ENCODE data around the gene USP40. TPM values are rescaled to one million over a fixed set of nuclear protein-coding genes. Genes with fewer than 3 reads are reported as not detected.

USP40 gene
- total and polyA plus RNA-seq, 10 of the 15 experiments (the other 5 are each of a cell fraction or from before 2014, with no cell fraction given) = 3.4 to 20.8 (median 15.2) TPM

GRCh38 chr2:233498126-233498525 is 68.5 kb downstream of the USP40 start:
- CTCF ChIA-PET = interaction anchor here (0.7 to 1.3 kb wide), 3 partner anchors 12 to 49 kb away, joined by 3 to 4 read pairs (median 3); no protein-coding TSS in a partner anchor
- Histone ChIP-seq H3K36me3 (ENCODE audit: control insufficient read depth in 2 of 2, insufficient read depth in 2 of 2, low read length in 1 of 2) (peaks cover 0 to 5% of the 10 kb centered on the region in 2 experiments; a peak in 1 of 4 replicates), H3K4me3 (no peak overlapping the region), H2AFZ (ENCODE audit: control insufficient read depth, low read depth, low read length) (no peak overlapping the region), H3K4me2 (ENCODE audit: control insufficient read depth, insufficient read depth) (no peak overlapping the region), H3K9me3 (replicated peaks; ENCODE audit: control insufficient read depth, insufficient read depth, low read length) (peaks cover 11% of the 10 kb centered on the region), H3K9ac (ENCODE audit: control insufficient read depth, insufficient read depth, low read length) (no peak overlapping the region), H3K4me1 (ENCODE audit: control insufficient read depth, insufficient read depth, low read length) (peaks cover 11% of the 10 kb centered on the region; the same call in 1 of the 2 replicates), H3K27me3 (replicated peaks in 1 of 2; ENCODE audit: control insufficient read depth in 2 of 2, insufficient read depth in 2 of 2, low read length in 1 of 2) (no peaks in the 10 kb centered on the region), H4K20me1 (ENCODE audit: control insufficient read depth, insufficient read depth) (no peaks in the 10 kb centered on the region), H3K79me2 (ENCODE audit: control insufficient read depth, insufficient read depth, low read length) (no peaks in the 10 kb centered on the region), H3K27ac (ENCODE audit: control insufficient read depth, insufficient read depth) (0 out of 2 replicates have a peak overlapping the region, but pooled peaks have one; percentile 8)
- 45% methylated on average over 2 of the region's 2 CpGs for WGBS (ENCODE audit: insufficient coverage, insufficient replicate concordance, low lambda C conversion rate, missing lambda C conversion rate)
- in situ Hi-C loops (cut with MboI) = no loop called here
- POLR2A ChIA-PET = interaction anchor here (0.8 kb wide), 1 partner anchor 23 kb away, joined by 4 read pairs; no protein-coding TSS in a partner anchor
- no peak for FAIRE-seq
- no peak for ATAC-seq
- DNase-seq (ENCODE audit: low read depth, low spot score) = no peak
- RAD21 ChIA-PET (ENCODE audit: unreplicated experiment) = no interaction called here
- SMC1A ChIA-PET (ENCODE audit: uncharacterized antibody, unreplicated experiment) = interaction anchor here (1.2 to 1.6 kb wide), 3 partner anchors 14 to 66 kb away, joined by 3 to 7 read pairs (median 4); no protein-coding TSS in a partner anchor
- BruUV-seq (replicated peaks) = no TSS peak
- intact Hi-C loops (cut with micrococcal nuclease; ENCODE audit: unreplicated experiment) = no loop called here
- TF ChIP-seq CTCF (IDR thresholded peaks at IDR 0.05 in 2 of 3, conservative IDR thresholded peaks at IDR 0.05 in 1 of 3; ENCODE audit: control insufficient read depth in 2 of 3, extremely low read depth in 1 of 3, insufficient read depth in 1 of 3, low read depth in 3 of 3, low read length in 3 of 3) (0 out of 6 replicates have a peak, but pooled peaks of 1 of the 3 experiments have one; percentile 9), SPI1 (IDR thresholded peaks at IDR 0.05; ENCODE audit: borderline replicate concordance, insufficient read depth, low read depth, low read length) (peak; percentile 44; the same call in 1 of the 2 replicates), SREBF2 (IDR thresholded peaks at IDR 0.05; ENCODE audit: low read length) (no peak), GATAD2B (conservative IDR thresholded peaks at IDR 0.05; ENCODE audit: low read depth) (no peak)

All from GM12878 (cell line).